K562 (cell line): ENCODE results near the gene SND1. TPM values are rescaled to one million over a fixed set of nuclear protein-coding genes. Genes with fewer than 3 reads are reported as not detected.

Experiments used
- ATAC-seq: fragments of 200-7000 bp; cut with Tn5 transposase; 3 replicates; pipeline ENCODE4 v1.9.1; 2020; ENCODE audit warnings: moderate library complexity
- BruUV-seq: library from RNA; stranded (reverse); fragments of 400-500 nt; replicated peaks from 2 replicates; lab custom pipeline; 2021; lab: Mats Ljungman, UMichigan
- CTCF ChIA-PET: fragments of 300-600 bp; formaldehyde crosslinking; extraction: SDS; loops from one replicate; lab custom pipeline; 2021; ENCODE audit warnings: low intra/inter-chr PET ratio; lab: Yijun Ruan, JAX
- POLR2A ChIA-PET: fragments of 300-600, 350-650 bp; sonication (Branson Sonifier 250); formaldehyde crosslinking; extraction: SDS; loops from one replicate; lab custom pipeline; 2021; ENCODE audit warnings: antibody characterized with exemption, inconsistent platforms; lab: Yijun Ruan, JAX
- DNase-seq, 4 experiments: peaks; one replicate each; pipeline versions ENCODE4 v3.0.0 to v3.0.0-alpha.2; 2011 to 2018; ENCODE audit warnings: low spot score in 3 of 4, mixed read lengths in 3 of 4; ENCODE audit errors: extremely low read depth in 1 of 4
- FAIRE-seq: peaks from 2 replicates; lab custom pipeline; 2011; peaks lifted over from hg19 to GRCh38; lab: Jason Lieb, UNC
- H2AFZ ChIP-seq: 2 replicates; pipeline ENCODE4 v1.6.0; 2011; ENCODE audit warnings: low read depth, low read length, control low read depth, inconsistent platforms
- H3K27ac ChIP-seq: fragments of 200-600 bp; 3 replicates; pipeline ENCODE4 v1.8.0; 2011; ENCODE audit warnings: low read depth, mild to moderate bottlenecking, control low read depth, inconsistent platforms, low read length, moderate library complexity, mixed read lengths; ENCODE audit errors: extremely low read depth
- H3K27me3 ChIP-seq, 2 experiments: fragments of 300-600 bp in 1 of 2; 2 replicates in 1 of 2; 3 replicates in 1 of 2; pipeline versions ENCODE4 v1.6.0 to v1.8.0; 2011; ENCODE audit warnings: inconsistent platforms in 2 of 2, low read length in 2 of 2, mild to moderate bottlenecking in 1 of 2, mixed read lengths in 1 of 2, moderate library complexity in 1 of 2; ENCODE audit not compliant: control insufficient read depth in 2 of 2, insufficient read depth in 2 of 2
- H3K36me3 ChIP-seq: fragments of 300-600 bp; 3 replicates; pipeline ENCODE4 v1.8.0; 2011; ENCODE audit warnings: mild to moderate bottlenecking, low read length, inconsistent platforms; ENCODE audit not compliant: control insufficient read depth, insufficient read depth
- H3K4me1 ChIP-seq, 2 experiments: fragments of 200-600 bp in 1 of 2; replicated peaks in 1 of 2; 2 replicates in 1 of 2; 3 replicates in 1 of 2; pipeline versions ENCODE4 v1.5.1 to v1.8.0; 2011; ENCODE audit warnings: inconsistent platforms in 2 of 2, low read length in 2 of 2, mild to moderate bottlenecking in 1 of 2, mixed read lengths in 1 of 2, moderate library complexity in 1 of 2; ENCODE audit not compliant: control insufficient read depth in 2 of 2, insufficient read depth in 2 of 2
- H3K4me2 ChIP-seq: 2 replicates; pipeline ENCODE4 v1.6.1; 2011; ENCODE audit warnings: low read length, control low read depth, inconsistent platforms, mixed read lengths; ENCODE audit not compliant: insufficient read depth
- H3K4me3 ChIP-seq: fragments of 200-600 bp; sonication (generic), shearing (Covaris generic); 2 replicates; pipeline ENCODE4 v1.5.1; 2016; ENCODE audit warnings: control low read depth, inconsistent platforms
- H3K79me2 ChIP-seq: fragments of 200-600 bp; 3 replicates; pipeline ENCODE4 v1.8.0; 2011; ENCODE audit warnings: low read length, inconsistent platforms; ENCODE audit not compliant: control insufficient read depth, insufficient read depth
- H3K9ac ChIP-seq, 2 experiments: 2 replicates each; pipeline versions ENCODE4 v1.6.0 to v1.6.1; 2011; ENCODE audit warnings: low read depth in 2 of 2, low read length in 2 of 2, control low read depth in 1 of 2, inconsistent platforms in 1 of 2, mild to moderate bottlenecking in 1 of 2, mixed read lengths in 1 of 2; ENCODE audit not compliant: insufficient read depth in 1 of 2
- H3K9me1 ChIP-seq: one replicate; pipeline ENCODE4 v1.6.0; 2011; ENCODE audit warnings: inconsistent platforms, mild to moderate bottlenecking, low read length, moderate library complexity; ENCODE audit not compliant: control insufficient read depth, insufficient read depth
- H3K9me3 ChIP-seq: replicated peaks from 2 replicates; pipeline ENCODE4 v1.5.1; 2011; ENCODE audit warnings: low read depth, low read length, inconsistent platforms; ENCODE audit not compliant: control insufficient read depth, insufficient read depth
- H4K20me1 ChIP-seq: replicated peaks from 2 replicates; pipeline ENCODE4 v1.6.1; 2011; ENCODE audit warnings: low read length, inconsistent platforms, mixed read lengths; ENCODE audit not compliant: control insufficient read depth, insufficient read depth
- ARID1B ChIP-seq: fragments of 450-650 bp; IDR thresholded peaks from 2 replicates; pipeline ENCODE4 v1.6.1; 2016; ENCODE audit warnings: antibody characterized with exemption, mild to moderate bottlenecking, inconsistent platforms
- MXI1 ChIP-seq: IDR thresholded peaks from 2 replicates; pipeline ENCODE4 v1.6.1; 2011; ENCODE audit warnings: low read depth, mild to moderate bottlenecking, improper control_type of control experiment, low read length
- PPARD ChIP-seq: fragments of 250-450 bp; sonication (Bioruptor Pico); IDR thresholded peaks from 2 replicates; pipeline ENCODE4 v1.8.0; 2022; ENCODE audit warnings: inconsistent platforms, mild to moderate bottlenecking, moderate library complexity
- PRMT5 ChIP-seq: sonication (generic); formaldehyde crosslinking; IDR thresholded peaks from 2 replicates; pipeline ENCODE4 v1.5.0; 2020; ENCODE audit warnings: missing genetic modification reagents
- PTTG1 ChIP-seq: fragments of 450-650 bp; IDR thresholded peaks from 2 replicates; pipeline ENCODE4 v1.6.1; 2016; ENCODE audit warnings: low read depth, mild to moderate bottlenecking, missing genetic modification characterization, missing compliant biosample characterization
- STAT5A ChIP-seq: IDR thresholded peaks from 2 replicates; pipeline ENCODE4 v1.6.1; 2012; ENCODE audit warnings: low read length, inconsistent platforms, borderline replicate concordance
- ZKSCAN1 ChIP-seq: fragments of 150-350 bp; IDR thresholded peaks from 2 replicates; pipeline ENCODE4 v1.6.1; 2016; ENCODE audit warnings: low read depth, low read length
- ZNF239 ChIP-seq: fragments of 250-450 bp; sonication (Bioruptor Pico); IDR thresholded peaks from 2 replicates; pipeline ENCODE4 v1.4.0; 2020; ENCODE audit warnings: mild to moderate bottlenecking
- ZNF3 ChIP-seq: fragments of 250-450 bp; sonication (Bioruptor Pico); IDR thresholded peaks from 2 replicates; pipeline ENCODE4 v1.5.0; 2021; ENCODE audit warnings: mild to moderate bottlenecking, moderate library complexity
- ZNF57 ChIP-seq: fragments of 450-650 bp; formaldehyde crosslinking; IDR thresholded peaks from 2 replicates; pipeline ENCODE4 v1.4.0; 2020; ENCODE audit warnings: mild to moderate bottlenecking, moderate library complexity
- WGBS: fragments of 100-300 bp; shearing (Covaris generic); methylation state at CpG from one replicate; pipeline ENCODE4 v1.1.6; 2016; ENCODE audit warnings: low coverage, mixed read lengths; ENCODE audit not compliant: insufficient coverage; ENCODE audit errors: missing lambda C conversion rate; 5-methylcytosine and 5-hydroxymethylcytosine counted together
- in situ Hi-C: fragments of 300-500 bp; cut with MboI; formaldehyde crosslinking; loops from 4 replicates; pipeline ENCODE4 v1.15.0; 2018; ENCODE audit warnings: inconsistent platforms, mixed read lengths
- intact Hi-C: fragments of 100-400 bp; cut with micrococcal nuclease; formaldehyde crosslinking; loops from 2 replicates; pipeline ENCODE4 v1.14.2; 2022
- polyA plus RNA-seq, 8 experiments: library from polyadenylated mRNA; depleted of rRNA in 4 of 8; stranded (reverse) in 5 of 8; unstranded in 3 of 8; fragments of >200 nt; fragmentation: Nextera tagmentation in 2 of 8; fragmentation: Illumina TruSeq in 1 of 8; extraction: Ambion mirVana in 2 of 8; extraction: Trizol in 1 of 8; gene quantifications; 2 replicates each; pipeline versions ENCODE4 v1.2.1 to v1.2.3, GENCODE V29; 2011 to 2014; ENCODE audit warnings: inconsistent platforms in 1 of 8, missing spikeins in 1 of 8
- total RNA-seq, 7 experiments: library from RNA; depleted of rRNA in 6 of 7; stranded (reverse); fragments of >200 nt in 6 of 7; fragmentation: Illumina TruSeq in 2 of 7; extraction: Trizol in 2 of 7; gene quantifications; 2 replicates each; pipeline versions ENCODE4 v1.2.1 to v1.2.3, GENCODE V29; 2011 to 2021; ENCODE audit warnings: low replicate concordance in 1 of 7
- TF ChIP-seq, protein P1 (sequence below): sonication (generic); formaldehyde crosslinking; IDR thresholded peaks from 2 replicates; pipeline ENCODE4 v1.8.0; 2023; ENCODE audit warnings: missing genetic modification reagents, mild to moderate bottlenecking, borderline replicate concordance

SND1 gene
- total and polyA plus RNA-seq, 9 of the 15 experiments (the other 6 are each of a cell fraction or from before 2014, with no cell fraction given), result 46.5 to 307 (median 191) TPM

- no peak for FAIRE-seq
- TF ChIP-seq ARID1B, result no peak
- TF ChIP-seq ZNF57 (CRISPR knock-in tag), result no peak
- TF ChIP-seq MXI1, result no peak
- no peak for TF ChIP-seq PPARD
- no peak for TF ChIP-seq ZNF3
- TF ChIP-seq ZKSCAN1, result no peak
- TF ChIP-seq PTTG1 (tag), result no peak
- no peak for TF ChIP-seq ZNF239
- no peak for TF ChIP-seq STAT5A
- TF ChIP-seq, protein P1, sequence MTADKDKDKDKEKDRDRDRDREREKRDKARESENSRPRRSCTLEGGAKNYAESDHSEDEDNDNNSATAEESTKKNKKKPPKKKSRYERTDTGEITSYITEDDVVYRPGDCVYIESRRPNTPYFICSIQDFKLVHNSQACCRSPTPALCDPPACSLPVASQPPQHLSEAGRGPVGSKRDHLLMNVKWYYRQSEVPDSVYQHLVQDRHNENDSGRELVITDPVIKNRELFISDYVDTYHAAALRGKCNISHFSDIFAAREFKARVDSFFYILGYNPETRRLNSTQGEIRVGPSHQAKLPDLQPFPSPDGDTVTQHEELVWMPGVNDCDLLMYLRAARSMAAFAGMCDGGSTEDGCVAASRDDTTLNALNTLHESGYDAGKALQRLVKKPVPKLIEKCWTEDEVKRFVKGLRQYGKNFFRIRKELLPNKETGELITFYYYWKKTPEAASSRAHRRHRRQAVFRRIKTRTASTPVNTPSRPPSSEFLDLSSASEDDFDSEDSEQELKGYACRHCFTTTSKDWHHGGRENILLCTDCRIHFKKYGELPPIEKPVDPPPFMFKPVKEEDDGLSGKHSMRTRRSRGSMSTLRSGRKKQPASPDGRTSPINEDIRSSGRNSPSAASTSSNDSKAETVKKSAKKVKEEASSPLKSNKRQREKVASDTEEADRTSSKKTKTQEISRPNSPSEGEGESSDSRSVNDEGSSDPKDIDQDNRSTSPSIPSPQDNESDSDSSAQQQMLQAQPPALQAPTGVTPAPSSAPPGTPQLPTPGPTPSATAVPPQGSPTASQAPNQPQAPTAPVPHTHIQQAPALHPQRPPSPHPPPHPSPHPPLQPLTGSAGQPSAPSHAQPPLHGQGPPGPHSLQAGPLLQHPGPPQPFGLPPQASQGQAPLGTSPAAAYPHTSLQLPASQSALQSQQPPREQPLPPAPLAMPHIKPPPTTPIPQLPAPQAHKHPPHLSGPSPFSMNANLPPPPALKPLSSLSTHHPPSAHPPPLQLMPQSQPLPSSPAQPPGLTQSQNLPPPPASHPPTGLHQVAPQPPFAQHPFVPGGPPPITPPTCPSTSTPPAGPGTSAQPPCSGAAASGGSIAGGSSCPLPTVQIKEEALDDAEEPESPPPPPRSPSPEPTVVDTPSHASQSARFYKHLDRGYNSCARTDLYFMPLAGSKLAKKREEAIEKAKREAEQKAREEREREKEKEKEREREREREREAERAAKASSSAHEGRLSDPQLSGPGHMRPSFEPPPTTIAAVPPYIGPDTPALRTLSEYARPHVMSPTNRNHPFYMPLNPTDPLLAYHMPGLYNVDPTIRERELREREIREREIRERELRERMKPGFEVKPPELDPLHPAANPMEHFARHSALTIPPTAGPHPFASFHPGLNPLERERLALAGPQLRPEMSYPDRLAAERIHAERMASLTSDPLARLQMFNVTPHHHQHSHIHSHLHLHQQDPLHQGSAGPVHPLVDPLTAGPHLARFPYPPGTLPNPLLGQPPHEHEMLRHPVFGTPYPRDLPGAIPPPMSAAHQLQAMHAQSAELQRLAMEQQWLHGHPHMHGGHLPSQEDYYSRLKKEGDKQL (CRISPR knock-in tag), result no peak
- TF ChIP-seq PRMT5, result no peak
- intact Hi-C loops (no loop called here), in situ Hi-C loops (no loop called here)
- Histone ChIP-seq H3K9ac (no peak overlapping the region), H3K4me3 (no peak overlapping the region), H3K36me3 (peaks cover 60% of the 10 kb centered on the region), H2AFZ (no peak overlapping the region), H3K79me2 (no peaks in the 10 kb centered on the region; the same call in 1 of the 3 replicates), H3K9me1 (peaks cover 7% of the 10 kb centered on the region), H3K27ac (no peak overlapping the region), H3K9me3 (no peaks in the 10 kb centered on the region), H3K27me3 (no peaks in the 10 kb centered on the region), H3K4me2 (no peak overlapping the region), H3K4me1 (peaks cover 15 to 28% of the 10 kb centered on the region in 2 experiments; a peak in 4 of 5 replicates), H4K20me1 (no peaks in the 10 kb centered on the region; the same call in 1 of the 2 replicates)
- CTCF ChIA-PET, result no interaction called here
- 85% methylated on average over 3 of the region's 3 CpGs for WGBS
- no peak for ATAC-seq
- no TSS peak for BruUV-seq
- no peak for DNase-seq
- POLR2A ChIA-PET, result no interaction called here
These were observed 351.2 kb downstream of the SND1 start for GRCh38 chr7:128003167-128003566.
